NCI-H460 (cell line): ENCODE measurements around the gene HMCES. TPM values are rescaled to one million over a fixed set of nuclear protein-coding genes. Genes with fewer than 3 reads are reported as not detected.

Experiments
- DNase-seq: peaks from one replicate; pipeline ENCODE4 v3.0.0-alpha.2; 2016; ENCODE audit warnings: low read depth; ENCODE audit errors: extremely low read depth
- polyA plus RNA-seq: library from polyadenylated mRNA; depleted of rRNA; stranded (reverse); fragments of >200 nt; gene quantifications from 2 replicates; pipeline ENCODE4 v1.2.3, GENCODE V29; 2014; cell fraction: nucleus; rRNA removed
- total RNA-seq: library from RNA; depleted of rRNA; stranded (reverse); fragments of >200 nt; shearing (Covaris generic); gene quantifications from 2 replicates; pipeline ENCODE4 v1.2.3, GENCODE V29; 2014; rRNA removed

The HMCES gene, protein sequence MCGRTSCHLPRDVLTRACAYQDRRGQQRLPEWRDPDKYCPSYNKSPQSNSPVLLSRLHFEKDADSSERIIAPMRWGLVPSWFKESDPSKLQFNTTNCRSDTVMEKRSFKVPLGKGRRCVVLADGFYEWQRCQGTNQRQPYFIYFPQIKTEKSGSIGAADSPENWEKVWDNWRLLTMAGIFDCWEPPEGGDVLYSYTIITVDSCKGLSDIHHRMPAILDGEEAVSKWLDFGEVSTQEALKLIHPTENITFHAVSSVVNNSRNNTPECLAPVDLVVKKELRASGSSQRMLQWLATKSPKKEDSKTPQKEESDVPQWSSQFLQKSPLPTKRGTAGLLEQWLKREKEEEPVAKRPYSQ
- 18.3 and 21.0 TPM in 2 replicates for total RNA-seq
- 16.5 and 23.8 TPM in 2 replicates for polyA plus RNA-seq

DNA sequence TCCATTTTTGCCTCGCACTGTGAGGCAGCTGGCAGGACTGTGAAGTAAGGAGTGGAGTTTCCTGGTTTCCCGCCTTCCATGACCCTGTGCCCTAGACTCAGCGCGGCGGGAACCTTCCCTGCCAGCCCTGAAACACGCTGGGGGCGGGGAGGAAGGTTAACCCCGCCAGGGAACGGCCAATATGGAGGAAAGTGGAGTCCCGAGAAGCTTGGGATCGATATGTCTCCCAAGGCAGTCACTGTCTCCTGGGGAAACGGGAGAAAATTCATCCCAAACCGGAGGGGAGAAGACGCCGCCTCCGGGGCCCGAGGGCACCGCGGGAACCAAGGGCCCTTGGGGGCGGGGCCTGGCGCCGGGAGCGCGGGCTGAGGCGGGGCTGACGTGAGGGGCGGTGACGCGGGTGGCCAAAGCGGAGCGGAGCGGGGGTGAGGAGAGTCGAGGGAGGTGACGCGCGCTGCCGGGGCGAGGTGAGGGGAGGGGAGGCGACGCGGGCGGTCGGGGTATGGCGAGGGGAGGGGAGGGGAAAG lies at the start of gene HMCES:
Gene HMCES (plus strand): TSS at position 432 of the 527 bp plus-strand sequence. CDS start 863 bp downstream, outside the sequence.
- peak; percentile 79 for DNase-seq

DNA sequence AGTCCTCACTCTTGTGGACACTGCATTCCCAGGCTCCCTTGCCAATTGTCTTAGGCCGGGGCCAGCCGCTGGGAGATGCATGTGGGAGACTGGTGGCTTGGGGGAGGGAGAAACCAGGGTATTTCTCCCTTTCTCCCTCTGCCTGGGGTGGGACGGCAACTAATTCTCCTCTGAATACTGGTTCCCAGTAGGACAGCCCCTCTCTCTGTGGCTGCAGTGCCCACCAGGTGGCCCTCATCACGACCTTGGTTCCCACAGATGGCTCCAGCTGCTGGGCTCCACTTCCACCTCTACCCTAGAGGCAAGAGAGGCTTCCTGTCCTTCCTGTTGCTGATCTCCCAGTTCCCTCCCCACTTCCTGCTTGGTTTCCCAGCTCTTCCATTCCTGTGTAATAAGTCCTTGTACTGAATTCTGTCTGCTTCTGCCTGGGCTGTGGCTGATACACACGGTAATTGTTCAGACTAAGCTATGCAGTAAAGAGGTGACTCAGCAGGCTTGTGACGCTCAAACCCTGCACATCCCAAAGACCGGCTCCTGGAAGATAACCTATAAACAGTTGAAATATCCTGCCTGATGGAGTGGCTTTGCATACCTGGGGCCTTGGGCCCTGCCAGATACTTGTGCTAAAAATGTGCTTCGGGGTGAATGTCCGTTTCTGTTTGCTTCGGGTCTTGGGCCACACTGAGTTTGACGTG lies 49.6 kb upstream of the HMCES start:
- DNase-seq: no peak

DNA sequence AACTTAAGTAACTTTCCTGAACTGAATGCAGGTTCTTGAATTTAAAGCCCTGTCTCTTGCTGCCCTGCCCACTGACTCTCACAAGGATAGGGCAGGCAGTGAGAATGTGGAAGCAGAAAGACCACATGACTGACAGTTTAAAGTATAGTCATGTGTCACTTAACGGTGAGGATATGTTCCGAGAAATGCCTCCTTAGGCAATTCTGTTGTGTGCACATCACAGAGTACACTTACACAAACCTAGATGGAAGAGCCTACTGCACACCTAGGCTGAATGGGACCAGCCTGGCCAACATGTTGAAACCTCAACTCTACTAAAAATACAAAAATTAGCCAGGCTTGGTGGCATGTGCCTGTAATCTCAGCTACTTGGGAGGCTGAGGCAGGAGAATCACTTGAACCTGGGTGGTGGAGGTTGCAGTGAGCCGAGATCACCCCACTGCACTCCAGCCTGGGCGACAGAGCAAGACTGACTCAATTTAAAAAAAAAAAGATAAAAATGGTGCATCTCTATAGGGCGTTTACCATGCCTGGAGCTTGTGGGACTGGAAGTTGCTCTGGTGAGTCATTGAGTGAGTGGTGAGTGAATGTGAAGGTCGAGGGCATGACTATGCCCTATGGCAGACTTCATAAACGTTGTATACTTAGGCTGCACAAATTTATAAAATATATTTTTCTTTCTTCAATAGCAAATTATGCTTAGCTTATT lies 48.2 kb upstream of the HMCES start:
- DNase-seq: peak; percentile 52

DNA sequence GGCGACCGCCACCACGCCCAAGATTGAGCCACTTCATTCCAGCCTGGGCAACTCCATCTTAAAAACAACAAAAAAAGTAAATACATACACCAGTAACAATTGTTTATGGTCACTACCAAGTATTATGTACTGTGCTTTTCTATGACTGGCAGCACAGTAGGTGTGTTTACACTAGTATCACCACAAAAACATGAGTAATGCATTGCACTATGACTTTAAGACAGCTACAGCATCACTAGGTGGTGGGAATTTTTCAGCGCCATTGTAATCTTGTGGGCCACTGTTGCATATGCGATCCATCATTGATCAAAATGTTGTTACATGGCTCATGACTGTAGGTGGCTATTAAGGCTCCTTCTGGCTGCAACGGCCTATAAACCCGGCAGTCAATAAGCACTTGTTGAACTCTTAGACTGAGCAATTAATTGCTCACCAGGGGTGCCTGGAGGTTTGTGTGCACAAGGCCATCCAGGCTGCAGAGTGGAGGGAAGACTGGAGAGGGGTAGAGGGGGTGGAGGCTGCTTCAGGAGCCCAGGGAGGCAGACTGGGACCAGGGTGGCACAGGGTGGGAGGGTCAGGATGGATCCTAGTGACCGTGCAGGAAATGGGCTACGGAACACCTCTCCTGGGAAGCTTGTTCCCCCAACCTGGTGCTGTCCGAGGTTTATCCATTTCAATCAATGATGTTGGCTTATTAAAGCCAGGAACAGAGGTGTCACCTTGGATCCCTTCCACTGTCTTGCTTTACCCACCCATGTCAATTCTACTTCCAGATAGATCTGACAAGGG lies 47.1 kb upstream of the HMCES start:
- no peak for DNase-seq

DNA sequence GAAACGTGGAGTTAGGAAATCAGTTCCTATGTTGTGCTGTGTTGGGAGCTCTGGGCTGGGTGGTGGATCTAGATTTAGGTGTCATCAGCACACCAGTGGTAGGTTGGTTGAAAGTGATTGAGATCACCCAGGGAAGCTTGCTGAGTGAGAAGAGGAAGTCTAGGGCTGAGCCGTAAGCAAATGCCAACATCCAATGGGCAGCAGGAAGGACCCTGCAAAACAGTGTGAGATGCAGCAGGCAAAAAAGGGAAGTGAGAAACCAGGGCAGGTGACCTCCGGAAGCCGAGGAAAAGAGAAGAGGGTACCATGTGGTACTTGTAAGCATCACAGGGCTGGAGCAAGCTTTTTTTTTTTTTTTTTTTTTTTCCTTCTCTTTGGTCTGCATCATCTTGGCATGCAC lies 45.1 kb upstream of the HMCES start:
- DNase-seq: no peak

DNA sequence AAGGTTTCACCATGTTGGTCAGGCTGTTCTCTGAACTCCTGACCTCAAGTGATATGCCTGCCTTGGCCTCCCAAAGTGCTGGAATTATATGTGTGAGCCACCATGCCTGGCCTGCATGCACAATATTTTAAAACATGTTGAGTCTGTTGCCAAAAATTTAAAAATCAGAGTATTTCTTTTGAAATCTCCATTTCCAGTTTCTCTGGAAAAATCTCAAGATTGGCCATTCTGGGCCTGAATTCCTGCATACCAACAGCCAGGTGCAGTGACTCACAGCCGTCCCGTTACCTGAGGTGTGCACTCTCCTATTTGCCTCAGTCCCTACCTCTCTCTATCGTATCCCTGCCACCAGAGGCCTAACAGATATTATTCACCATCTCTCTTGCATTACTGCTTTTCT lies 44.2 kb upstream of the HMCES start:
- DNase-seq: no peak

DNA sequence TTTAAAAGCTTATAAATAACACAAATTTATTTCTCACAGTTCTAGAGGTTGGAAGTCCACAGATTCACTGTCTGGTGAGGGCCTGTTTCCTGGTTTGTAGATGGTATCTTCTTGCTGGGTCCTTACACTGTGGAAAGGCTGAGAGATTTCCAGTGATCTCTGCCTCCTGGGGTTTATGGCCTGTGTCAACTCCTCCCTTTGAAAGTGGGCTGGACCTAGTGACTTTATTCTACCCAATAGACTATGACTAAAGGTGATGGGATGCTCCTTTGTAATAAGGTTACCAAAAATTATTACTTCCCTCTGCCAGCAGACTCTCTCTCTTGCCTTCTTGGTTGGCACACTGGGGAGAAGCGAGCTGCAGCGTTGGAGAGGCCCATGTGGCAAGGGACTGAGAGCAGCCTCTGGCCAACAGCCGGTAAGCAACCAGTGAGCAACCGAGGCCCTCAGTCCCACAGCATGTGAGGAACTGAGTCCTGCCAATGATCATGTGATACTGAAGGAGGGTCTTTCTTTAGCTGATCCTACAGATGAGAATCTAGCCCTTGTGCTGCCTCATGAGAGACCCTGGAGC lies 43.2 kb upstream of the HMCES start:
- no peak for DNase-seq

DNA sequence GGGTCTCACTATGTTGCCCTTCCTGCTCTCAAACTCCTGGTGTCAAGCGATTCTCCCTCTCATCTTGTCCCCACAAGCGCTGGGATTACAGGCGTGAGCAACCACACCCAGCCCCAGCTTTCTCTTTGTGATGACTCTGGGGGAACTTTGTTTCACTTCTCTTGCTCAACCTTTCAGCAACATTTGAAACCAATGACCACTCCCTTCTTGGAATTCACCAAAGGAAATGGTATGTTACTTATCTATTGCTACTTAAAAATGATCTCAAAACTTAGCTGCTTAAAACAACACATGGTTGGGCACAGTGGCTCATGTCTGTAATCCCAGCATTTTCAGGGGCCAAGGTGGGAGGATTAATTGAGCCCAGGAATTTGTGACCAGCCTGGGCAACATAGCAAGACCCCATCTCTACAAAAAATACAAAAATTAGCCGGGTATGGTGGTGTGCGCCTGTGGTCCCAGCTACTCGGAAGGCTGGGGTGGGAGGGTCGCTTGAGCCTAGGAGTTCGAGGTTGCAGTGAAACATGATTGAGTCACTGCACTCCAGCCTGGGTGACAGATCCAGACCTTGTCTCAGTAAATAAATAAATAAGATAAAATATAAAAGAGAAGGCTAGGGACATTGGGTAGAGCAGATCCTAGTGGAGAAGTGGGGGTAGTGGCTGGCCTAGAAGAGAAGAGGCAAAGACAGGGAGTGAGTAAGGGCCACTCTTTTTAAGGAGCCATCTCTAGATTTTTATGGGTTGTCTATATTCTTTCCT lies 39.5 kb upstream of the HMCES start:
- DNase-seq: no peak

DNA sequence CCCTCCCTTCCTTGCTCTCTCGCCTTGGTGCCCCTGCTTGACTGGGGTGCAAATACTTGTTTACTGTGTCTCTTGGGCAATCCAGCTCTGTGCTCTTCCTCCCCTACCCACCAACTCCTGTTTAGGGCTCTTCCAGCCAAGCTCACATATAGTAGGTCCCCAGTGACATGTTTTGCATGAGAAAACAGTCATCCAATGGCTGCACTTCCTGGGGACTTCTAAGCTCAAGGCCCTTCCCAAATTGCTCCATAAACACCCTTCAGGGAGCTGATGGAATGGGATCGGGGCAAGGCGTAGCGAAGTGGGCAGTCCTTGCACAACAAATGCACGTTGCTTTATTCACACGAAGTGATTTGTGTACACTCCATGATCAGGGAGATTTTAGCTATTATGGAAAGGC lies 38.7 kb upstream of the HMCES start:
- no peak for DNase-seq

DNA sequence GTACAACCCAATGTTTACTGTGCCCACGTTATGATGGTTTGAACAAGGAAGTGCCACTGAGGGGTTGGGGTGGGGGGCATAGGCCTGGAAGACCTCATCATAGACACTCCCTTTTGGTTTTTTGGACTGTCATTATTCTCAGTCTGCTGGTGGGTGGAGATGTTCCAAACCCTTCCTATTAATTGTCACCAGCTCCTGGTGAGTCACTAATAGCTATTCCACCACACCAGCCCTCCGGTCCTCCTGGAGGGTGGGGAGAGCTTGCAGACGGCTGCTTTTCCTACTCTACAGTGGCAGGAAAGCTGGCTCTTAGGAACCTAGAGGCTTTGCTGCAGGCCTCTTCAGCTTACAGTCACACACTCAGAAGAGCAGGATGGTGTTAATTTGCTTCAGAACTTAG lies 38.2 kb upstream of the HMCES start:
- DNase-seq: no peak

DNA sequence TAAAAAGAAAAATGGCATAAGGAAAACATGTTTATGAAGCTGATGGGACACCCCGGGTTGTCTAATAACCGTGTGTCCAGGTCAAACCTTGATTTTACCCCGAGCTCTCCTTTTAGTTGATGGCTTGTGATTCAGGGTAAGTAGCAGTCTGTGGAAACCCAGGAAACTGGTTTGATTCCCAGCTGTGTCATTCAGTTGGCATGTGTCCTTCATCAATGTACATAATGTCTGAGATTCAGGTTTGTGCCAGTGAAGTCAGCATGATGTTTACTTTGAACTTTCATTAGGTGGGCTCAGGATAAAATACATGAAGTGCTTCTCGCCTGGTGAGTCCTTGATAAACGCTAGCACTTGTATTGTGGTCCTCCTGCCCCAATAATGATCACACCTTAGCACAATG lies 33.5 kb upstream of the HMCES start:
- no peak for DNase-seq

DNA sequence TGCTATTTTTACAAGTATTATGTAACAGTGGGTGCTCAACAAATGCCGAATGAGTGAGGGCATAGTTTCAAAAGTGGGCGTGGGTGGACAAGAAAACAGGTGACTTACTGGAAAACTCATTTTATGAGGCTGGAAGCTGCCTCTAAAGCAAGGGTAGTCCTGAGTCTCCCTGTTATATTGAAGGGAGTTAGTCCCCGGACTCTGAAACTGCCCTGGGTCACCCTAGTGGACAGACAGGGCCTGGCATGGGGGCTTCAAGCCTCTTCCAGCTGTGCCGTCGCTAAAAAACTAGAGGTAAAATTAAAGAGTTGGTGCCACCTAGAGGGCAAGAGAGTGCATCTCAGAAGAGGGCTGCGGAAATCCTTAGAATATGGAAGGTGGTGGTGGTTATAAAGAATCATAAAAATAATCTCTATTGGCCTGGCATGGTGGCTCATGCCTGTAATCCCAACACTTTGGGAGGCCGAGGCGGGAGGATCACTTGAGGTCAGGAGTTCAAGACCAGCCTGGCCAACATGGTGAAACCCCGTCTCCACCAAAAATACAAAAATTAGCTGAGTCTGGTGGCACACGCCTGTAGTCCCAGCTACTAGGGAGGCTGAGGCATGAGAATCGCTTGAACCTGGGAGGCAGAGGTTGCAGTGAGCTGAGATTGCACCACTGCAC lies 32.9 kb upstream of the HMCES start:
- peak; percentile 87 for DNase-seq

DNA sequence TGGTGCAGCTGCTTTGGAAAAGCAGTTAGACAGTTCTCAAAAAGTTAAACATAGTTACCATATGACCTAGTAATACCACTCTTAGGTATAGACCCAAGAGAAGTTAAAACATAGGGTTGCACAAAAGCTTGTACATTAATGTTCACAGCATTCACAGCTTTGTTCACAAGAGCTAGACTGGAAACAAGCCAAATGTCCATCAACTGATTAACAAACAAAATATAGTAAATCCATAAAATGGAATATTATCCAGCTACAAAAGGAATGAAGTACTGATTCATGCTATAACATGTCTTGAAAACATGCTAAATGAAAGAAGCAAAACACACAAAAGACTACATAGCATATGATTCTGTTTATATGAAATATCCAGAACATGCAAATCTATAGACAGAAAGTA lies 32.0 kb upstream of the HMCES start:
- DNase-seq: no peak

DNA sequence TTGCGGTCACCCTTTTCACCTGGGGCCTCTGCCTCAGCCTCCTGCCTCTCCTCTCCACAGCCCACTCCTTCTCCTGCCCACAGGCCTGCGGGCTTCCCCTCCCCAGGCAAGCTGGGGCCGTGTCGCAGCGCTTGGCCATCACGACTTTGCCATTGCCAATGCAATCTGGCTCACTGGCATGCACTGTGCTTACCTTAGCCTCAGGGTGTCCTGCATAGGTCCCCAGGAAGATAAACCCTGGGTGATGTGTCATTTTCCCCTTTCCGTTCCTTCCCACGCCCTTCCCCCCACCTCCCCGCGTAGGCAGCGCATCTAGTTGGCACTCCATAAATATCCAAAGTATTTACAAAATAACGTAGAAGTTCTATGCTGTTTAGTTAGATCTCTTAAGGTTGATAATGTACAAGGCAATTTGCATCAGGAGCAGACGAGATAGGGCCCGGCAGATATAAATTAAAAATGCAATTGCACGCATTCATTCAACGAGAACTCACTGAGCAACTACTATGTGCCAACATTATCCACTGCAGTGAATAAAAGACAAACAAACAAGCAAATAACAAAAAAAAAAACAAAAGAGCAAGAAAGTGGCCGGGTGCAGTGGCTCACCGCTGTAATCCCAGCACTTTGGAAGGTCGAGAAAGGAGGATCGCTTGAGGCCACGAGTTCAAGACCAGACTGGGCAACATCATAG lies 30.2 kb upstream of the HMCES start:
- no peak for DNase-seq

DNA sequence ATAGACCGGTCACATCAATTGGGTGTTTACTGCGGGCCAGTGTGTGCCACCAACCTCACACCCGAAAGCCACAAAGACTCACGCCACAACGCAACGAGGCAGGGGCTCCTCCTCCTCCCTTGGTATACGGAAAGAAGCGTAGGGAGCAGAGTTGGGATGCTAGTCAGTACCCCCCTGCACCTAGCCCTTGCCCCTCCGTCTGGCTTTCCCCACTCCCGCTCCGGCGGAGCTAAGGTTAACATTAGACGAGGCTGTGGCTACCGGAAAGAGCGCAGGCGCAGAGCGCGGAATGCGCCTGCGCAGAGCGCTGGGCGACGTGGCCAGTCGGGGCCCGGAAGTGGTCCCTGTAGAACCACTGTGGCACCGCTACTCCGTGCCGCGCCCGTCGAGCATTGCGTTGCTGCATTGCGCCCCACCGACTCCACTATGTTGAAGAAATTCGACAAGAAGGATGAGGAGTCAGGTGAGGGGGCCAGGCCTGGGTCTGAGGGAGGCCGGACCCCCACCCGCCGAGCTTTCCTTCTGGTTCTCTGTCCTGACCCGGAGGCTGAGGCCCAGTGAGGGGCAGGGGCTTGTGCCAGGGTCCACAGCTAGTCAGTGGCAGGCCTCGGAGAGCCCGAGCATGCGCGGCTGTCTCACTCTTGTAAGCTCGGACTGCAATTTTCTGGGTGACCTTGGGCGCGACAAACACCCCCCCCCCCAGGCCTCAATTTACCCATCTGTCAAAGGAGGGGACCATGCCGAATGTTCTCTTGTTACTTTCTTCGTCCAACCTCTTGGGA lies 29.2 kb upstream of the HMCES start, which contains the start of gene COPG1:
Gene COPG1 (plus strand): TSS at position 323 of the 782 bp plus-strand sequence. CDS start 104 bp downstream, at position 427.
- peak; percentile 75 for DNase-seq

DNA sequence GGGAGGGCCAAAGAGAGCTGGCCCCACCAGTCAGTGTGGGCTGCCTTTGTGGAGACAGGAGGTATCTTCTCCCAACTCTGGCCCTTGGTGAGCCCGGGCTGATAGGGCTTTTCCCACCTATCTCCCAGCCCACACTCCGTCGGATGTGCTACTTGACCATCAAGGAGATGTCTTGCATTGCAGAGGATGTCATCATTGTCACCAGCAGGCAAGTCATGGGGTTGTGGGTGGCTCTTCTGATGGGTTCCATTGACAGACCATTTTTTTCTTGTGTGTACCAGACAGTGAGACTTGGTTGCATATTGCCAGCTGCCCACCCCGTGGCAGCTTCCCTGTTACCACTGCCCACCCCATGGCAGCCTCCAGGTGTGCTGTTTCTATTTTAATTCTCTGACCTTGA lies 25.9 kb upstream of the HMCES start:
- DNase-seq: no peak

DNA sequence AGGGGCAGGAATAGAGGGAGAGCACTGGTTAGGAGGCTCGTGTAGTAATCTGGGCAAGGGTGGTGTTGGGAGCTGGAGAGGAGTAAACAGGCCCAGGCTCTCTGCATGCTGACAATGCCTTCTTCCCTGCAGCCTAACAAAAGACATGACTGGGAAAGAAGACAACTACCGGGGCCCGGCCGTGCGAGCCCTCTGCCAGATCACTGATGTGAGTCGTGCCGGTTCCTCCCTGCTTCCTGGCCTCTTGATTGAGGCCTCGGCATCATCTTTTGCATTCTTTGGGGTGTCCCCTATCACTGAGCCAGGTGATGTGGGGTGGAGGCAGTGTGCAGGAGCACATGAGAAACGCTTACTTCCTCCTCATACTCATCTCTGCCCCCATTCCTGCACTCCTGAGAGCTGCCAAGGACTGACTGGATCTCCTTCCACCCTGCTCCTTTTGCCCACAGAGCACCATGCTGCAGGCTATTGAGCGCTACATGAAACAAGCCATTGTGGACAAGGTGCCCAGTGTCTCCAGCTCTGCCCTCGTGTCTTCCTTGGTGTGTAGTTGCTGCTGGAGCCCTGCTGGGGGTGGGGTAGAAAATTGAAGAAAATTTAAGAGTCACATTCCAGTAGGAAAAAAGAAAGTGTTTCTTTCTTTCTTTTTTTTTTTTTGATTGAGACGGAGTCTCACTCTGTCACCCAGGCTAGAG lies 24.0 kb upstream of the HMCES start:
- no peak for DNase-seq
